H9 (cell line): ENCODE measurements around the gene PDZD8. TPM values are rescaled to one million over a fixed set of nuclear protein-coding genes. Genes with fewer than 3 reads are reported as not detected.

Experiments
- DNase-seq: peaks from one replicate; pipeline ENCODE4 v3.0.0-alpha.2; 2017
- H2AFZ ChIP-seq: one replicate; pipeline ENCODE4 v1.6.1; 2013; ENCODE audit warnings: mild to moderate bottlenecking, low read length, control low read depth, moderate library complexity
- H2AK5ac ChIP-seq: 2 replicates; pipeline ENCODE4 v1.6.1; 2013; ENCODE audit warnings: low read length, control low read depth, mixed read lengths; ENCODE audit not compliant: insufficient read length
- H2BK120ac ChIP-seq: one replicate; pipeline ENCODE4 v1.6.1; 2013; ENCODE audit warnings: low read depth, mild to moderate bottlenecking, low read length, control low read depth, inconsistent platforms; ENCODE audit not compliant: poor library complexity, severe bottlenecking
- H2BK12ac ChIP-seq: 2 replicates; pipeline ENCODE4 v1.6.1; 2013; ENCODE audit warnings: low read length, control low read depth, mixed read lengths, low read depth; ENCODE audit not compliant: insufficient read length
- H2BK15ac ChIP-seq: 2 replicates; pipeline ENCODE4 v1.6.1; 2013; ENCODE audit warnings: low read depth, low read length, control low read depth
- H2BK20ac ChIP-seq: one replicate; pipeline ENCODE4 v1.6.1; 2013; ENCODE audit warnings: low read depth, mild to moderate bottlenecking, low read length, control low read depth, inconsistent platforms; ENCODE audit not compliant: poor library complexity, severe bottlenecking
- H2BK5ac ChIP-seq: 2 replicates; pipeline ENCODE4 v1.6.1; 2013; ENCODE audit warnings: low read length, control low read depth, mixed read lengths; ENCODE audit not compliant: insufficient read length
- H3K14ac ChIP-seq: 2 replicates; pipeline ENCODE4 v1.6.1; 2013; ENCODE audit warnings: low read length, control low read depth; ENCODE audit not compliant: insufficient read depth
- H3K18ac ChIP-seq: 2 replicates; pipeline ENCODE4 v1.6.1; 2013; ENCODE audit warnings: low read depth, mild to moderate bottlenecking, mixed read lengths, low read length, control low read depth; ENCODE audit not compliant: insufficient read length
- H3K23ac ChIP-seq: 2 replicates; pipeline ENCODE4 v1.6.1; 2013; ENCODE audit warnings: low read length, control low read depth, mixed read lengths, low read depth; ENCODE audit not compliant: insufficient read length
- H3K23me2 ChIP-seq: 2 replicates; pipeline ENCODE4 v1.6.1; 2013; ENCODE audit warnings: low read depth, mild to moderate bottlenecking, mixed read lengths, low read length, control low read depth; ENCODE audit not compliant: insufficient read length, poor library complexity, severe bottlenecking
- H3K27ac ChIP-seq: 2 replicates; pipeline ENCODE4 v1.5.1; 2013; ENCODE audit warnings: low read length, control low read depth, mixed read lengths, low read depth; ENCODE audit not compliant: insufficient read length
- H3K27me3 ChIP-seq: 2 replicates; pipeline ENCODE4 v1.6.1; 2013; ENCODE audit warnings: low read length, control low read depth, inconsistent platforms; ENCODE audit not compliant: insufficient read depth
- H3K4ac ChIP-seq: 2 replicates; pipeline ENCODE4 v1.6.1; 2013; ENCODE audit warnings: low read depth, mild to moderate bottlenecking, control low read depth, inconsistent platforms, low read length, moderate library complexity
- H3K4me1 ChIP-seq: 2 replicates; pipeline ENCODE4 v1.6.1; 2013; ENCODE audit warnings: low read length, control low read depth, inconsistent platforms; ENCODE audit not compliant: insufficient read depth
- H3K4me2 ChIP-seq: 2 replicates; pipeline ENCODE4 v1.6.1; 2013; ENCODE audit warnings: low read length, control low read depth, mixed read lengths; ENCODE audit not compliant: insufficient read length, insufficient read depth
- H3K56ac ChIP-seq: 2 replicates; pipeline ENCODE4 v1.6.1; 2013; ENCODE audit warnings: low read depth, mild to moderate bottlenecking, mixed read lengths, low read length, control low read depth; ENCODE audit not compliant: insufficient read length
- H3K79me1 ChIP-seq: 2 replicates; pipeline ENCODE4 v1.6.1; 2013; ENCODE audit warnings: low read depth, mild to moderate bottlenecking, moderate library complexity, low read length, control low read depth, inconsistent platforms; ENCODE audit not compliant: insufficient read depth, poor library complexity, severe bottlenecking
- H3K79me2 ChIP-seq: 2 replicates; pipeline ENCODE4 v1.6.1; 2013; ENCODE audit warnings: low read length, control low read depth, inconsistent platforms; ENCODE audit not compliant: insufficient read depth
- H3K9ac ChIP-seq: 2 replicates; pipeline ENCODE4 v1.6.1; 2013; ENCODE audit warnings: low read length, control low read depth, mixed read lengths; ENCODE audit not compliant: insufficient read length; ENCODE audit errors: extremely low read depth
- H3K9me3 ChIP-seq: one replicate; pipeline ENCODE4 v1.6.1; 2013; ENCODE audit warnings: low read depth, low read length, inconsistent platforms; ENCODE audit not compliant: control insufficient read depth
- H3T11ph ChIP-seq: one replicate; pipeline ENCODE4 v1.6.1; 2013; ENCODE audit warnings: mild to moderate bottlenecking, low read length, control low read depth, inconsistent platforms
- H4K20me1 ChIP-seq: one replicate; pipeline ENCODE4 v1.6.1; 2013; ENCODE audit not compliant: control insufficient read depth, insufficient read length, insufficient read depth
- H4K5ac ChIP-seq: 2 replicates; pipeline ENCODE4 v1.6.1; 2013; ENCODE audit warnings: low read depth, mild to moderate bottlenecking, mixed read lengths, low read length, control low read depth; ENCODE audit not compliant: insufficient read length
- H4K8ac ChIP-seq: replicated peaks from 2 replicates; pipeline ENCODE4 v1.6.1; 2013; ENCODE audit warnings: low read length, control low read depth, mixed read lengths, low read depth; ENCODE audit not compliant: insufficient read length
- H4K91ac ChIP-seq: 2 replicates; pipeline ENCODE4 v1.6.1; 2013; ENCODE audit warnings: low read depth, mild to moderate bottlenecking, moderate library complexity, mixed read lengths, low read length, control low read depth; ENCODE audit not compliant: insufficient read length
- H3K27ac Mint-ChIP-seq, 3 experiments: 2 replicates in 2 of 3; 3 replicates in 1 of 3; pipeline ENCODE4 v1.8.0; 2020 to 2021; ENCODE audit warnings: mixed read lengths in 3 of 3, mild to moderate bottlenecking in 1 of 3, moderate library complexity in 1 of 3
- H3K27me3 Mint-ChIP-seq: 2 replicates; pipeline ENCODE4 v1.8.0; 2021; ENCODE audit warnings: low read depth, mild to moderate bottlenecking, moderate library complexity, mixed read lengths
- H3K36me3 Mint-ChIP-seq, 3 experiments: 2 replicates in 2 of 3; 3 replicates in 1 of 3; pipeline ENCODE4 v1.8.0; 2020 to 2021; ENCODE audit warnings: low read depth in 3 of 3, mixed read lengths in 3 of 3; ENCODE audit not compliant: insufficient read depth in 1 of 3
- H3K4me1 Mint-ChIP-seq, 2 experiments: 2 replicates each; pipeline ENCODE4 v1.8.0; 2020; ENCODE audit warnings: mixed read lengths in 2 of 2
- H3K4me3 Mint-ChIP-seq, 2 experiments: 2 replicates in 1 of 2; 3 replicates in 1 of 2; pipeline ENCODE4 v1.8.0; 2020 to 2021; ENCODE audit warnings: mild to moderate bottlenecking in 2 of 2, mixed read lengths in 2 of 2, moderate library complexity in 1 of 2
- H3K9me3 Mint-ChIP-seq, 2 experiments: 2 replicates in 1 of 2; 3 replicates in 1 of 2; pipeline ENCODE4 v1.8.0; 2020; ENCODE audit warnings: mild to moderate bottlenecking in 2 of 2, mixed read lengths in 2 of 2, moderate library complexity in 1 of 2
- CTCF ChIP-seq: fragments of 200-600 bp; sonication (generic); conservative IDR thresholded peaks from 3 replicates; pipeline ENCODE4 v1.8.0; 2021; ENCODE audit warnings: antibody characterized with exemption, mild to moderate bottlenecking
- WGBS: extraction: QIAGEN DNeasy Blood & Tissue Kit; methylation state at CpG from one replicate; pipeline ENCODE4 v1.1.7; 2013; ENCODE audit warnings: missing lambda C conversion rate, low lambda C conversion rate, mixed read lengths; ENCODE audit not compliant: insufficient read length; ENCODE audit errors: extremely low coverage; 5-methylcytosine and 5-hydroxymethylcytosine counted together
- total RNA-seq: library from RNA; stranded (reverse); gene quantifications from 2 replicates; pipeline ENCODE4 v1.2.1, GENCODE V29; 2021

Gene PDZD8
- total RNA-seq, 1 experiment from 2014 or later, result 38.2 TPM

GRCh38 chr10:117386805-117387204 is 11.6 kb upstream of the PDZD8 start:
- no peaks in the 10 kb centered on the region for H3K9me3 ChIP-seq
- no peak overlapping the region for H3K4ac ChIP-seq
- no peaks in the 10 kb centered on the region for H3K79me1 ChIP-seq
- no peak overlapping the region for H2AK5ac ChIP-seq
- H2BK12ac ChIP-seq, result no peak overlapping the region
- no peak overlapping the region for H3K4me3 Mint-ChIP-seq
- no peak overlapping the region for H4K5ac ChIP-seq
- no peaks in the 10 kb centered on the region for H3K4me1 ChIP-seq
- peaks cover 44% of the 10 kb centered on the region for H3K27me3 Mint-ChIP-seq
- H2BK5ac ChIP-seq, result no peak overlapping the region
- TF ChIP-seq CTCF, result no peak
- H3K18ac ChIP-seq, result no peak overlapping the region
- H4K91ac ChIP-seq, result no peak overlapping the region
- H3K9me3 Mint-ChIP-seq, result no peaks in the 10 kb centered on the region
- no CpG with 5 or more reads among the region's 2 CpGs for WGBS
- no peaks in the 10 kb centered on the region for H3K23me2 ChIP-seq
- no peak overlapping the region for H3K4me2 ChIP-seq
- no peak overlapping the region for H3K27ac ChIP-seq
- H3K14ac ChIP-seq, result no peak overlapping the region
- no peaks in the 10 kb centered on the region for H3K4me1 Mint-ChIP-seq
- DNase-seq, result no peak
- no peaks in the 10 kb centered on the region for H3K36me3 Mint-ChIP-seq
- H4K20me1 ChIP-seq, result no peaks in the 10 kb centered on the region
- H3K79me2 ChIP-seq, result no peaks in the 10 kb centered on the region
- no peak overlapping the region for H2BK20ac ChIP-seq
- no peak overlapping the region for H3K27ac Mint-ChIP-seq
- H4K8ac ChIP-seq, result no peak overlapping the region
- H3T11ph ChIP-seq, result no peak overlapping the region
- no peak overlapping the region for H3K23ac ChIP-seq
- no peak overlapping the region for H2AFZ ChIP-seq
- no peak overlapping the region for H2BK120ac ChIP-seq
- no peak overlapping the region for H3K56ac ChIP-seq
- H3K27me3 ChIP-seq, result no peaks in the 10 kb centered on the region
- no peak overlapping the region for H3K9ac ChIP-seq
- H2BK15ac ChIP-seq, result no peak overlapping the region
